SU-DHL-6 (cell line): ENCODE results near the gene DPP3.
"Not testable (repeated sequence)": the region's sequence is repeated elsewhere in the genome, so short reads cannot be mapped to it uniquely, and the experiment has no call there.

Experiments used
- H2AFZ ChIP-seq: fragments of 200-600 bp; sonication (generic); 2 replicates; pipeline ENCODE4 v1.6.1; 2014; ENCODE audit warnings: low read depth, mild to moderate bottlenecking, moderate library complexity, mixed read lengths, antibody characterized with exemption, low read length; ENCODE audit not compliant: severe bottlenecking
- H3F3A ChIP-seq: fragments of 200-600 bp; shearing (Covaris generic); 2 replicates; pipeline ENCODE4 v1.6.0; 2016; ENCODE audit warnings: antibody characterized with exemption, mild to moderate bottlenecking; ENCODE audit not compliant: insufficient read depth
- H3K27ac ChIP-seq: fragments of 200-600 bp; sonication (generic); 2 replicates; pipeline ENCODE4 v1.5.1; 2016; ENCODE audit warnings: low read depth, mild to moderate bottlenecking, low read length, moderate library complexity, mixed read lengths
- H3K27me3 ChIP-seq: fragments of 200-600 bp; sonication (generic), shearing (Covaris generic); 2 replicates; pipeline ENCODE4 v1.6.0; 2014; ENCODE audit warnings: mild to moderate bottlenecking, low read length
- H3K36me3 ChIP-seq: fragments of 200-600 bp; sonication (generic); 2 replicates; pipeline ENCODE4 v1.6.1; 2014; ENCODE audit warnings: mild to moderate bottlenecking, low read length, mixed read lengths
- H3K4me2 ChIP-seq: fragments of 300-600, 200-600 bp; shearing (Covaris generic), sonication (generic); 2 replicates; pipeline ENCODE4 v1.6.0; 2014; ENCODE audit warnings: low read length, low read depth, mild to moderate bottlenecking; ENCODE audit not compliant: poor library complexity, severe bottlenecking
- H3K4me3 ChIP-seq: fragments of 200-600 bp; sonication (generic); 2 replicates; pipeline ENCODE4 v1.5.1; 2014; ENCODE audit warnings: antibody characterized with exemption, low read length, mild to moderate bottlenecking, mixed read lengths; ENCODE audit not compliant: insufficient read depth, poor library complexity, severe bottlenecking
- H3K79me2 ChIP-seq: fragments of 200-600 bp; sonication (generic); 2 replicates; pipeline ENCODE4 v1.6.1; 2014; ENCODE audit warnings: mild to moderate bottlenecking, low read length, moderate library complexity; ENCODE audit not compliant: insufficient read depth
- H3K9ac ChIP-seq: fragments of 200-600 bp; sonication (generic); 2 replicates; pipeline ENCODE4 v1.7.0; 2014; ENCODE audit warnings: mild to moderate bottlenecking, low read length
- H3K9me2 ChIP-seq: fragments of 200-600 bp; sonication (generic); replicated peaks from 2 replicates; pipeline ENCODE4 v1.6.1; 2014; ENCODE audit warnings: low read length; ENCODE audit not compliant: insufficient read depth
- H3K9me3 ChIP-seq: fragments of 200-600 bp; sonication (generic); 2 replicates; pipeline ENCODE4 v1.6.1; 2014; ENCODE audit warnings: low read length, mixed read lengths; ENCODE audit not compliant: insufficient read depth
- H4K20me1 ChIP-seq: fragments of 200-600 bp; sonication (generic); 2 replicates; pipeline ENCODE4 v1.6.1; 2014; ENCODE audit warnings: low read depth, mild to moderate bottlenecking, antibody characterized with exemption, low read length, moderate library complexity, mixed read lengths
- CTCF ChIP-seq: fragments of 200-600 bp; sonication (generic); IDR thresholded peaks from one replicate; pipeline ENCODE4 v1.5.1; 2017; ENCODE audit warnings: antibody characterized with exemption, mild to moderate bottlenecking, low read length, moderate library complexity; ENCODE audit not compliant: insufficient read depth, poor library complexity, severe bottlenecking
- EZH2phosphoT487 ChIP-seq: fragments of 200-600 bp; sonication (generic), shearing (Covaris generic); conservative IDR thresholded peaks from 2 replicates; pipeline ENCODE4 v1.6.1; 2018; ENCODE audit warnings: mild to moderate bottlenecking, antibody characterized with exemption, low read length, moderate library complexity, mixed read lengths

Gene DPP3

GRCh38 chr11:66539870-66540213, 59.6 kb downstream of the DPP3 start:
- H3K9me2 ChIP-seq: no peaks in the 10 kb centered on the region
- no peak overlapping the region for H3K4me2 ChIP-seq
- H3K4me3 ChIP-seq: no peak overlapping the region
- H3K79me2 ChIP-seq: no peaks in the 10 kb centered on the region
- TF ChIP-seq CTCF (no peak), EZH2phosphoT487 (no peak)
- H3K36me3 ChIP-seq: no peaks in the 10 kb centered on the region
- no peak overlapping the region for H3K27ac ChIP-seq
- no peak overlapping the region for H3K9ac ChIP-seq
- no peak overlapping the region for H2AFZ ChIP-seq
- H3K27me3 ChIP-seq: no peaks in the 10 kb centered on the region
- no peaks in the 10 kb centered on the region for H3K9me3 ChIP-seq
- peaks cover 9% of the 10 kb centered on the region for H3F3A ChIP-seq
- H4K20me1 ChIP-seq: no peaks in the 10 kb centered on the region

- not testable (repeated sequence) for H3K4me3 ChIP-seq, H3K4me2 ChIP-seq, H3K9me3 ChIP-seq, H3K27me3 ChIP-seq, H3K27ac ChIP-seq, H3K9ac ChIP-seq, H4K20me1 ChIP-seq, H3K9me2 ChIP-seq, H3K36me3 ChIP-seq, H2AFZ ChIP-seq, H3K79me2 ChIP-seq
- peaks cover 16% of the 10 kb centered on the region for H3F3A ChIP-seq
Observed at GRCh38 chr11:66540598-66540997, 60.4 kb downstream of the DPP3 start.

GRCh38 chr11:66541892-66542291, 61.7 kb downstream of the DPP3 start:
- H3F3A ChIP-seq: peaks cover 16% of the 10 kb centered on the region
- H2AFZ ChIP-seq: no peak overlapping the region
- H3K9me3 ChIP-seq: no peaks in the 10 kb centered on the region
- no peaks in the 10 kb centered on the region for H4K20me1 ChIP-seq
- no peak overlapping the region for H3K27ac ChIP-seq
- H3K27me3 ChIP-seq: no peaks in the 10 kb centered on the region
- TF ChIP-seq CTCF (no peak), EZH2phosphoT487 (no peak)
- H3K9me2 ChIP-seq: no peaks in the 10 kb centered on the region
- H3K4me2 ChIP-seq: no peak overlapping the region
- H3K4me3 ChIP-seq: no peak overlapping the region
- H3K9ac ChIP-seq: no peak overlapping the region
- H3K79me2 ChIP-seq: no peaks in the 10 kb centered on the region
- H3K36me3 ChIP-seq: no peaks in the 10 kb centered on the region

- no peaks in the 10 kb centered on the region for H3K9me3 ChIP-seq
- no peak overlapping the region for H3K4me3 ChIP-seq
- H3K79me2 ChIP-seq: no peaks in the 10 kb centered on the region
- H3F3A ChIP-seq: peaks cover 16% of the 10 kb centered on the region
- no peak overlapping the region for H3K9ac ChIP-seq
- no peaks in the 10 kb centered on the region for H3K27me3 ChIP-seq
- H3K9me2 ChIP-seq: no peaks in the 10 kb centered on the region
- H3K36me3 ChIP-seq: no peaks in the 10 kb centered on the region
- no peak overlapping the region for H3K4me2 ChIP-seq
- H3K27ac ChIP-seq: no peak overlapping the region
- no peaks in the 10 kb centered on the region for H4K20me1 ChIP-seq
- no peak overlapping the region for H2AFZ ChIP-seq
- TF ChIP-seq CTCF (no peak), EZH2phosphoT487 (no peak)
Observed at GRCh38 chr11:66542362-66542761, 62.1 kb downstream of the DPP3 start.
